Neural progenitor cell (in vitro differentiated cells): ENCODE data around the gene TIPRL. TPM values are rescaled to one million over a fixed set of nuclear protein-coding genes. Genes with fewer than 3 reads are reported as not detected.

Source experiments
- DNase-seq: peaks from one replicate; pipeline ENCODE4 v3.0.0-alpha.2; 2016; ENCODE audit warnings: low spot score
- H2AFZ ChIP-seq: fragments of 200-600 bp; sonication (generic); replicated peaks from 2 replicates; pipeline ENCODE4 v1.6.1; 2016; ENCODE audit warnings: antibody characterized with exemption
- H3F3A ChIP-seq: fragments of 200-600 bp; sonication (generic); 2 replicates; pipeline ENCODE4 v1.6.1; 2016; ENCODE audit warnings: antibody characterized with exemption, low read depth
- H3K27ac ChIP-seq: fragments of 200-600 bp; sonication (generic); 2 replicates; pipeline ENCODE4 v1.5.1; 2016; ENCODE audit warnings: mild to moderate bottlenecking
- H3K27me3 ChIP-seq: fragments of 200-600 bp; sonication (generic); 2 replicates; pipeline ENCODE4 v1.6.1; 2016; ENCODE audit warnings: mild to moderate bottlenecking, moderate library complexity
- H3K36me3 ChIP-seq: fragments of 200-600 bp; sonication (generic); 2 replicates; pipeline ENCODE4 v1.5.1; 2016
- H3K4me1 ChIP-seq: fragments of 200-600 bp; sonication (generic); 2 replicates; pipeline ENCODE4 v1.6.1; 2016; ENCODE audit warnings: mixed run types
- H3K4me2 ChIP-seq: fragments of 200-600 bp; sonication (generic); 2 replicates; pipeline ENCODE4 v1.6.1; 2016
- H3K4me3 ChIP-seq: fragments of 200-600 bp; sonication (generic); 2 replicates; pipeline ENCODE4 v1.5.1; 2016
- H3K79me2 ChIP-seq: fragments of 200-600 bp; sonication (generic); 2 replicates; pipeline ENCODE4 v1.6.1; 2016; ENCODE audit warnings: low read depth
- H3K9ac ChIP-seq: fragments of 200-600 bp; sonication (generic); 2 replicates; pipeline ENCODE4 v1.6.1; 2016
- H3K9me3 ChIP-seq: fragments of 200-600 bp; sonication (generic); 2 replicates; pipeline ENCODE4 v1.5.1; 2016; ENCODE audit warnings: low read depth
- H4K20me1 ChIP-seq: fragments of 200-600 bp; sonication (generic); 2 replicates; pipeline ENCODE4 v1.6.1; 2016; ENCODE audit warnings: low read depth
- H3K27ac Mint-ChIP-seq: 3 replicates; pipeline ENCODE4 v1.8.0; 2021; ENCODE audit warnings: mixed read lengths
- H3K27me3 Mint-ChIP-seq: 2 replicates; pipeline ENCODE4 v1.8.0; 2022; ENCODE audit warnings: low read depth, mild to moderate bottlenecking, inconsistent platforms, moderate library complexity, mixed read lengths; ENCODE audit not compliant: insufficient read depth
- H3K36me3 Mint-ChIP-seq: 3 replicates; pipeline ENCODE4 v1.8.0; 2021; ENCODE audit warnings: mixed read lengths
- H3K4me1 Mint-ChIP-seq: 3 replicates; pipeline ENCODE4 v1.8.0; 2021; ENCODE audit warnings: mixed read lengths
- H3K4me3 Mint-ChIP-seq: 3 replicates; pipeline ENCODE4 v1.8.0; 2021; ENCODE audit warnings: mild to moderate bottlenecking, moderate library complexity, mixed read lengths
- H3K9me3 Mint-ChIP-seq: 3 replicates; pipeline ENCODE4 v1.8.0; 2020; ENCODE audit warnings: mixed read lengths
- CTCF ChIP-seq: fragments of 200-600 bp; sonication (generic); IDR thresholded peaks from 2 replicates; pipeline ENCODE4 v1.5.1; 2017; ENCODE audit warnings: antibody characterized with exemption, mild to moderate bottlenecking
- EZH2 ChIP-seq: fragments of 200-600 bp; sonication (generic); IDR thresholded peaks from 2 replicates; pipeline ENCODE4 v1.6.1; 2017; ENCODE audit warnings: antibody characterized with exemption, mild to moderate bottlenecking, moderate library complexity
- EZH2phosphoT487 ChIP-seq: fragments of 200-600 bp; sonication (generic); IDR thresholded peaks from 2 replicates; pipeline ENCODE4 v1.6.1; 2017; ENCODE audit warnings: antibody characterized with exemption
- total RNA-seq: library from RNA; depleted of rRNA; stranded (reverse); fragments of >200 nt; gene quantifications from 2 replicates; pipeline ENCODE4 v1.2.3, GENCODE V29; 2015; ENCODE audit warnings: low replicate concordance

The TIPRL gene
- total RNA-seq, 1 donor from 2014 or later, result 52.9 TPM

- Mint-ChIP-seq H3K4me3 (peak overlapping the region; percentile 95), H3K27ac (no peak overlapping the region)
- no peak overlapping the region for H3K4me3 ChIP-seq
Measured at GRCh38 chr1:168227620-168228019, 48.9 kb downstream of the TIPRL start.

GRCh38 chr1:168229893-168230292 is 51.1 kb downstream of the TIPRL start:
- Histone ChIP-seq H3K79me2 (peaks cover 40% of the 10 kb centered on the region), H3K27me3 (no peaks in the 10 kb centered on the region), H3K9ac (no peak overlapping the region), H3F3A (no peaks in the 10 kb centered on the region), H3K9me3 (no peaks in the 10 kb centered on the region), H3K4me2 (no peak overlapping the region), H3K4me3 (no peak overlapping the region), H4K20me1 (no peaks in the 10 kb centered on the region), H2AFZ (no peak overlapping the region), H3K4me1 (peaks cover 8% of the 10 kb centered on the region), H3K27ac (no peak overlapping the region), H3K36me3 (no peaks in the 10 kb centered on the region)
- Mint-ChIP-seq H3K27me3 (no peaks in the 10 kb centered on the region), H3K36me3 (peaks cover 21% of the 10 kb centered on the region), H3K4me3 (no peak overlapping the region), H3K4me1 (peaks cover 26% of the 10 kb centered on the region), H3K9me3 (no peaks in the 10 kb centered on the region), H3K27ac (no peak overlapping the region)
- no peak for TF ChIP-seq EZH2phosphoT487
- no peak for TF ChIP-seq CTCF
- no peak for TF ChIP-seq EZH2
- no peak for DNase-seq

More at GRCh38 chr1:168227620-168228019, 48.9 kb downstream of the TIPRL start:
- peaks cover 7% of the 10 kb centered on the region for H3K36me3 Mint-ChIP-seq
- peaks cover 3% of the 10 kb centered on the region for H3K9me3 Mint-ChIP-seq
- Histone ChIP-seq H3K4me2 (peak overlapping the region; percentile 95), H3K9ac (no peak overlapping the region), H3K9me3 (no peaks in the 10 kb centered on the region), H3K79me2 (peaks cover 40% of the 10 kb centered on the region), H3K4me1 (peaks cover 8% of the 10 kb centered on the region), H3K27me3 (no peaks in the 10 kb centered on the region), H2AFZ (no peak overlapping the region), H3F3A (no peaks in the 10 kb centered on the region), H3K27ac (no peak overlapping the region), H4K20me1 (no peaks in the 10 kb centered on the region), H3K36me3 (no peaks in the 10 kb centered on the region)
- no peaks in the 10 kb centered on the region for H3K27me3 Mint-ChIP-seq
- no peak for DNase-seq
- TF ChIP-seq EZH2phosphoT487, result no peak
- no peak for TF ChIP-seq CTCF
- TF ChIP-seq EZH2, result no peak
- peaks cover 26% of the 10 kb centered on the region for H3K4me1 Mint-ChIP-seq

- peaks cover 18% of the 10 kb centered on the region for H3K4me1 Mint-ChIP-seq
- H3K27ac Mint-ChIP-seq, result no peak overlapping the region
- no peak overlapping the region for H3K4me2 ChIP-seq
- peaks cover 24% of the 10 kb centered on the region for H3K36me3 Mint-ChIP-seq
- no peak overlapping the region for H3K27ac ChIP-seq
- H3K4me3 Mint-ChIP-seq, result no peak overlapping the region
- H3K79me2 ChIP-seq, result peaks cover 40% of the 10 kb centered on the region
- TF ChIP-seq EZH2 (no peak), CTCF (no peak), EZH2phosphoT487 (no peak)
- H2AFZ ChIP-seq, result no peak overlapping the region
- H3K27me3 ChIP-seq, result no peaks in the 10 kb centered on the region
- H3K4me1 ChIP-seq, result peaks cover 8% of the 10 kb centered on the region
- H3K9me3 Mint-ChIP-seq, result no peaks in the 10 kb centered on the region
- H3F3A ChIP-seq, result no peaks in the 10 kb centered on the region
- DNase-seq, result no peak
- no peaks in the 10 kb centered on the region for H3K36me3 ChIP-seq
- no peaks in the 10 kb centered on the region for H4K20me1 ChIP-seq
- H3K9ac ChIP-seq, result no peak overlapping the region
- no peaks in the 10 kb centered on the region for H3K9me3 ChIP-seq
- no peak overlapping the region for H3K4me3 ChIP-seq
- H3K27me3 Mint-ChIP-seq, result no peaks in the 10 kb centered on the region
Measured at GRCh38 chr1:168230709-168231108, 51.9 kb downstream of the TIPRL start.
